SH-SY5Y (cell line): Measurements from ENCODE around the gene CST3.

ENCODE experiments used
- GATA2 ChIP-seq: IDR thresholded peaks from 2 replicates; pipeline ENCODE4 v1.6.1; 2011; ENCODE audit warnings: mild to moderate bottlenecking, low read depth, low read length
- GATA3 ChIP-seq: IDR thresholded peaks from 2 replicates; pipeline ENCODE4 v1.6.1; 2011; ENCODE audit warnings: low read depth, mild to moderate bottlenecking, low read length, moderate library complexity

DNA sequence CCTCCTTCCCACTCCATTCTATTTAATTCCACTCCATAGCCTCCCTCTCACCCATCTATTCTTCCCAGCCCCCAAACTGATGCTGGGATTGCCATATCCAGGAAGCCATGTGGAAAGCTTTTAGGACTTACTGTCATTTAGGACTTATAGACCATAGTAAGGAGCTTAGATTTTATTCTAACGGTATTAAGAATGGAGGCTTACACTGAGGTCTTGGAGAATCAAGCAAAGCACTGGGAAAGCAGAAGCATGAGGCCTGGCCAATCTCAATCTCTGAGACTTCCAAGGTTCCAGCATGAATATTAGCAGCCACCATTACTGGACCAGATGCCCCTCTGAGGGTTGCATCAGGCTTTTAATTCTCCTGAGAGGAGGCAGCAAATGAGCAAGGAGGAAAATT lies 33.4 kb downstream of the CST3 start:
- TF ChIP-seq GATA3 (no peak), GATA2 (no peak)
